Transverse colon (tissue), 4 donors: ENCODE measurements around the gene METTL18. TPM values are rescaled to one million over a fixed set of nuclear protein-coding genes. Genes with fewer than 3 reads are reported as not detected.

Experiments used
- DNase-seq: peaks from one replicate; pipeline ENCODE4 v3.0.0-alpha.2; 2019
- H3K27ac ChIP-seq, 4 donors: fragments of 200-600 bp; sonication (generic); 2 replicates each; pipeline ENCODE4 v1.5.1; 2016 to 2018; ENCODE audit warnings: inconsistent platforms in 4 of 4
- H3K27me3 ChIP-seq: fragments of 200-600 bp; sonication (generic); 2 replicates; pipeline ENCODE4 v1.5.1; 2017; ENCODE audit warnings: inconsistent platforms
- H3K36me3 ChIP-seq, 4 donors: fragments of 200-600 bp; sonication (generic); 2 replicates each; pipeline ENCODE4 v1.5.1; 2017 to 2019; ENCODE audit warnings: inconsistent platforms in 4 of 4
- H3K4me1 ChIP-seq, 4 donors: fragments of 200-600 bp; sonication (generic); 2 replicates each; pipeline ENCODE4 v1.5.1; 2017 to 2020; ENCODE audit warnings: inconsistent platforms in 4 of 4
- H3K4me3 ChIP-seq, 4 donors: fragments of 200-600 bp; sonication (generic); 1 replicate in 1 of 4; 2 replicates in 3 of 4; pipeline versions ENCODE4 v1.5.1 to v1.6.1; 2017 to 2019; ENCODE audit warnings: inconsistent platforms in 4 of 4
- H3K9me3 ChIP-seq, 2 donors: fragments of 200-600 bp; sonication (generic); 2 replicates each; pipeline ENCODE4 v1.5.1; 2017 to 2019; ENCODE audit warnings: inconsistent platforms in 2 of 2
- CTCF ChIP-seq, 5 experiments: fragments of 200-600 bp in 3 of 5; fragments of 450-650 bp in 2 of 5; sonication (generic) in 3 of 5; IDR thresholded peaks; 1 replicate in 2 of 5; 2 replicates in 3 of 5; pipeline ENCODE4 v1.5.1; 2016 to 2017; ENCODE audit warnings: antibody characterized with exemption in 5 of 5, inconsistent platforms in 3 of 5, mild to moderate bottlenecking in 2 of 5, moderate library complexity in 1 of 5
- EP300 ChIP-seq: sonication (generic); formaldehyde crosslinking; IDR thresholded peaks from one replicate; pipeline ENCODE4 v1.6.1; 2017; ENCODE audit warnings: antibody characterized with exemption, low read depth
- POLR2A ChIP-seq: fragments of 450-650 bp; IDR thresholded peaks from one replicate; pipeline ENCODE4 v1.6.1; 2016; ENCODE audit warnings: antibody characterized with exemption, mild to moderate bottlenecking, moderate library complexity
- POLR2AphosphoS5 ChIP-seq, 3 donors: sonication (generic); formaldehyde crosslinking; IDR thresholded peaks; one replicate each; pipeline ENCODE4 v1.6.1; 2016; ENCODE audit warnings: antibody characterized with exemption in 3 of 3
- WGBS, 2 donors: methylation state at CpG; one replicate each; pipeline ENCODE4 v1.1.5; 2018; ENCODE audit warnings: low coverage in 1 of 2; 5-methylcytosine and 5-hydroxymethylcytosine counted together
- in situ Hi-C, 4 donors: fragments of 200-750 bp; cut with MboI; loops; one replicate each; pipeline versions ENCODE4 v1.15.0 to v1.15.1; 2017; ENCODE audit warnings: low sequenced_read_pairs in 3 of 4, low pct_ligation_motif_present in 1 of 4, low pct_unique_long_range_greater_than_20kb in 1 of 4
- intact Hi-C: fragments of 100-400 bp; cut with DNase I; formaldehyde crosslinking; loops from one replicate; pipeline ENCODE4 v1.15.1; 2023; ENCODE audit warnings: low total_unique reads
- total RNA-seq, 4 donors: library from RNA; depleted of rRNA; stranded (reverse); fragments of >200 nt; gene quantifications; one replicate each; pipeline ENCODE4 v1.1.0, GENCODE V29; 2016

The METTL18 gene
- total RNA-seq, 4 donors from 2014 or later, result 6.3 to 6.8 TPM; not detected in 2

- in situ Hi-C loops, result no loop called here
- 74 to 88% methylated on average over 4 to 7 of the region's 7 CpGs for WGBS, 2 donors
- Histone ChIP-seq H3K27me3 (no peaks in the 10 kb centered on the region), H3K4me1 (peaks cover 2 to 26% (median 15%) of the 10 kb centered on the region in 4 donors), H3K4me3 (no peak overlapping the region), H3K9me3 (no peaks in the 10 kb centered on the region), H3K36me3 (peaks cover 0 to 8% (median 0%) of the 10 kb centered on the region in 4 donors), H3K27ac (no peak overlapping the region)
- intact Hi-C loops, result no loop called here
- DNase-seq, result no peak
- TF ChIP-seq POLR2A (no peak), EP300 (no peak), CTCF (IDR thresholded peaks at IDR 0.05) (no peak), POLR2AphosphoS5 (IDR thresholded peaks at IDR 0.05) (no peak)
Observed at GRCh38 chr1:169796274-169796810, 1.6 kb upstream of the METTL18 start.

- Histone ChIP-seq H3K27ac (peak overlapping the region in 2 of 4 donors; percentile 90 to 92), H3K4me1 (peaks cover 2 to 26% (median 15%) of the 10 kb centered on the region in 4 donors), H3K36me3 (peaks cover 0 to 8% (median 0%) of the 10 kb centered on the region in 4 donors), H3K27me3 (no peaks in the 10 kb centered on the region), H3K4me3 (peak overlapping the region in 3 of 4 donors; percentile 49 to 96 (median 56)), H3K9me3 (no peaks in the 10 kb centered on the region)
- DNase-seq, result no peak
- in situ Hi-C loops, result no loop called here
- intact Hi-C loops, result no loop called here
- WGBS, 2 donors, result 9 to 51% methylated on average over 5 of the region's 5 CpGs
- TF ChIP-seq POLR2A (no peak), CTCF (IDR thresholded peaks at IDR 0.05) (no peak), POLR2AphosphoS5 (IDR thresholded peaks at IDR 0.05) (no peak), EP300 (no peak)
Observed at GRCh38 chr1:169795687-169796086, 980 bp upstream of the METTL18 start.

GRCh38 chr1:169793730-169794129 lies 977 bp downstream of the METTL18 start:
- TF ChIP-seq CTCF (IDR thresholded peaks at IDR 0.05) (no peak), POLR2A (no peak)
- H3K9me3 ChIP-seq, result no peaks in the 10 kb centered on the region
- in situ Hi-C loops (no loop called here), intact Hi-C loops (no loop called here)
- 29 to 70% methylated on average over 1 of the region's 1 CpG for WGBS, 2 donors
- H3K27me3 ChIP-seq, result no peaks in the 10 kb centered on the region
- DNase-seq, result no peak
- peaks cover 2 to 26% (median 15%) of the 10 kb centered on the region in 4 donors for H3K4me1 ChIP-seq
- H3K4me3 ChIP-seq, result peak overlapping the region in 3 of 4 donors; percentile 49 to 96 (median 56)
- H3K36me3 ChIP-seq, result peaks cover 0 to 8% (median 0%) of the 10 kb centered on the region in 4 donors
- peak overlapping the region in 3 of 4 donors; percentile 84 to 92 (median 90) for H3K27ac ChIP-seq

- no peak for TF ChIP-seq POLR2AphosphoS5 (IDR thresholded peaks at IDR 0.05)
- TF ChIP-seq EP300, result no peak
- TF ChIP-seq POLR2A, result no peak
- no peak for TF ChIP-seq CTCF (IDR thresholded peaks at IDR 0.05)
- H3K27me3 ChIP-seq, result no peaks in the 10 kb centered on the region
- H3K9me3 ChIP-seq, result no peaks in the 10 kb centered on the region
- WGBS, 2 donors, result 82 to 100% methylated on average over 2 of the region's 2 CpGs
- H3K4me3 ChIP-seq, result no peak overlapping the region
- H3K27ac ChIP-seq, result no peak overlapping the region
- intact Hi-C loops, result no loop called here
- peaks cover 0 to 5% (median under 1%) of the 10 kb centered on the region in 4 donors for H3K4me1 ChIP-seq
- in situ Hi-C loops, result no loop called here
- DNase-seq, result no peak
- H3K36me3 ChIP-seq, result peaks cover 0 to 8% (median 0%) of the 10 kb centered on the region in 4 donors
Observed at GRCh38 chr1:169788402-169788801, 6.3 kb downstream of the METTL18 start.
